IMR-90 (cell line): ENCODE measurements around the gene COL4A2. TPM values are rescaled to one million over a fixed set of nuclear protein-coding genes. Genes with fewer than 3 reads are reported as not detected.

Experiments
- ATAC-seq: fragments of 200-7000 bp; cut with Tn5 transposase; 2 replicates; pipeline ENCODE4 v1.9.1; 2020; ENCODE audit warnings: low read depth, mild to moderate bottlenecking, moderate library complexity
- BruUV-seq: library from RNA; stranded (reverse); fragments of 400-500 nt; replicated peaks from 2 replicates; lab custom pipeline; 2021; lab: Mats Ljungman, UMichigan
- CTCF ChIA-PET: fragments of 300-600 bp; formaldehyde crosslinking; extraction: SDS; loops from one replicate; lab custom pipeline; 2021; ENCODE audit warnings: antibody characterized with exemption; lab: Yijun Ruan, JAX
- POLR2A ChIA-PET: fragments of 300-600 bp; sonication (Branson Sonifier 250); formaldehyde crosslinking; loops from one replicate; lab custom pipeline; 2022; ENCODE audit warnings: antibody characterized with exemption; ENCODE audit not compliant: unreplicated experiment; lab: Charles Lee
- DNase-seq: peaks from one replicate; pipeline ENCODE4 v3.0.0; 2013
- H2AFZ ChIP-seq: replicated peaks from 2 replicates; pipeline ENCODE3; 2013; ENCODE audit warnings: low read length, mild to moderate bottlenecking; ENCODE audit not compliant: poor library complexity
- H2AK5ac ChIP-seq: 2 replicates; pipeline ENCODE4 v1.6.1; 2013; ENCODE audit warnings: low read depth, low read length, inconsistent platforms
- H2AK9ac ChIP-seq: replicated peaks from 2 replicates; pipeline ENCODE3; 2013; ENCODE audit warnings: mild to moderate bottlenecking, low read depth, low read length, moderate library complexity; ENCODE audit not compliant: poor library complexity
- H2BK120ac ChIP-seq: 2 replicates; pipeline ENCODE4 v1.6.1; 2013; ENCODE audit warnings: low read depth, low read length, inconsistent platforms
- H2BK15ac ChIP-seq: 3 replicates; pipeline ENCODE4 v1.6.1; 2013; ENCODE audit warnings: low read depth, low read length, inconsistent platforms
- H2BK20ac ChIP-seq: 2 replicates; pipeline ENCODE4 v1.6.1; 2013; ENCODE audit warnings: low read depth, mild to moderate bottlenecking, inconsistent platforms, low read length, moderate library complexity
- H2BK5ac ChIP-seq: 2 replicates; pipeline ENCODE4 v1.6.1; 2013; ENCODE audit warnings: mild to moderate bottlenecking, low read depth, low read length, inconsistent platforms; ENCODE audit not compliant: poor library complexity, severe bottlenecking
- H3K14ac ChIP-seq: replicated peaks from 2 replicates; pipeline ENCODE4 v1.6.1; 2013; ENCODE audit warnings: low read depth, low read length, inconsistent platforms
- H3K18ac ChIP-seq: 2 replicates; pipeline ENCODE4 v1.6.1; 2013; ENCODE audit warnings: low read depth, low read length, control low read depth
- H3K23ac ChIP-seq: 2 replicates; pipeline ENCODE4 v1.6.1; 2013; ENCODE audit warnings: low read depth, low read length, inconsistent platforms
- H3K27ac ChIP-seq: 2 replicates; pipeline ENCODE4 v1.5.1; 2013; ENCODE audit warnings: mild to moderate bottlenecking, control low read depth, low read length; ENCODE audit not compliant: insufficient read depth
- H3K27me3 ChIP-seq: 2 replicates; pipeline ENCODE4 v1.6.1; 2013; ENCODE audit warnings: low read length; ENCODE audit not compliant: control insufficient read depth, insufficient read depth
- H3K36me3 ChIP-seq: 2 replicates; pipeline ENCODE4 v1.6.1; 2013; ENCODE audit warnings: low read length, mixed read lengths; ENCODE audit not compliant: control insufficient read depth, insufficient read depth
- H3K4ac ChIP-seq: 2 replicates; pipeline ENCODE4 v1.6.1; 2013; ENCODE audit warnings: low read depth, low read length, inconsistent platforms
- H3K4me1 ChIP-seq: 2 replicates; pipeline ENCODE4 v1.6.1; 2013; ENCODE audit warnings: low read length, mixed read lengths; ENCODE audit not compliant: control insufficient read depth, insufficient read depth
- H3K4me2 ChIP-seq: 2 replicates; pipeline ENCODE4 v1.6.1; 2013; ENCODE audit warnings: low read depth, mild to moderate bottlenecking, control low read depth, low read length, moderate library complexity
- H3K4me3 ChIP-seq: 2 replicates; pipeline ENCODE4 v1.5.1; 2013; ENCODE audit warnings: low read depth, mild to moderate bottlenecking, control low read depth, low read length, moderate library complexity; ENCODE audit not compliant: insufficient read depth
- H3K56ac ChIP-seq: 2 replicates; pipeline ENCODE4 v1.6.1; 2013; ENCODE audit warnings: low read length, inconsistent platforms; ENCODE audit not compliant: insufficient read depth; ENCODE audit errors: extremely low read depth
- H3K79me1 ChIP-seq, 2 experiments: 2 replicates each; pipeline ENCODE4 v1.6.1; 2013; ENCODE audit warnings: low read length in 2 of 2, inconsistent platforms in 1 of 2, low read depth in 1 of 2
- H3K9ac ChIP-seq: 2 replicates; pipeline ENCODE4 v1.6.1; 2013; ENCODE audit warnings: low read depth, low read length, control low read depth
- H3K9me1 ChIP-seq: 2 replicates; pipeline ENCODE4 v1.6.1; 2013; ENCODE audit warnings: low read length, inconsistent platforms; ENCODE audit not compliant: insufficient read depth
- H3K9me3 ChIP-seq: 2 replicates; pipeline ENCODE4 v1.6.1; 2013; ENCODE audit warnings: low read length; ENCODE audit not compliant: control insufficient read depth, insufficient read depth
- H4K20me1 ChIP-seq: 2 replicates; pipeline ENCODE4 v1.6.1; 2013; ENCODE audit warnings: low read length, inconsistent platforms; ENCODE audit not compliant: insufficient read depth
- H4K5ac ChIP-seq: 2 replicates; pipeline ENCODE4 v1.6.1; 2013; ENCODE audit warnings: mild to moderate bottlenecking, low read depth, low read length, control low read depth
- H4K8ac ChIP-seq, 2 experiments: 2 replicates each; pipeline ENCODE4 v1.6.1; 2013; ENCODE audit warnings: low read depth in 2 of 2, low read length in 2 of 2, control low read depth in 1 of 2, inconsistent platforms in 1 of 2
- H4K91ac ChIP-seq: 2 replicates; pipeline ENCODE4 v1.6.1; 2013; ENCODE audit warnings: low read depth, low read length, inconsistent platforms; ENCODE audit not compliant: insufficient read depth
- ELK1 ChIP-seq: fragments of 150-350 bp; IDR thresholded peaks from 2 replicates; pipeline ENCODE4 v1.6.1; 2016; ENCODE audit warnings: low read depth, mild to moderate bottlenecking, low read length, moderate library complexity, borderline replicate concordance
- WGBS, 2 experiments: methylation state at CpG; one replicate each; pipeline versions ENCODE4 v1.1.5 to v1.1.7; 2013; ENCODE audit warnings: missing lambda C conversion rate in 2 of 2; ENCODE audit not compliant: insufficient read length in 1 of 2; ENCODE audit errors: extremely low coverage in 2 of 2; 5-methylcytosine and 5-hydroxymethylcytosine counted together
- dilution Hi-C: fragments of 300-500 bp; cut with HindIII; formaldehyde crosslinking; loops from one replicate; pipeline ENCODE4 v1.14.3; 2018; ENCODE audit warnings: low sequenced_read_pairs; ENCODE audit not compliant: unreplicated experiment
- in situ Hi-C: fragments of 300-500 bp; cut with MboI; formaldehyde crosslinking; loops from 3 replicates; pipeline ENCODE4 v1.14.3; 2019; ENCODE audit warnings: low sequenced_read_pairs, inconsistent platforms, mixed read lengths
- intact Hi-C: fragments of 100-400 bp; cut with micrococcal nuclease; formaldehyde crosslinking; loops from 2 replicates; pipeline ENCODE4 v1.10.0; 2022
- polyA plus RNA-seq, 3 experiments: library from polyadenylated mRNA; depleted of rRNA; stranded (reverse); fragments of >200 nt; gene quantifications; 2 replicates each; pipeline ENCODE4 v1.2.3, GENCODE V29; 2012; ENCODE audit warnings: low replicate concordance in 1 of 3
- total RNA-seq: library from RNA; depleted of rRNA; stranded (reverse); fragments of >200 nt; gene quantifications from 2 replicates; pipeline ENCODE4 v1.2.3, GENCODE V29; 2012

COL4A2 gene
- total and polyA plus RNA-seq, 2 of the 4 experiments (the other 2 are of a cell fraction): 90.7 to 457 TPM

DNA sequence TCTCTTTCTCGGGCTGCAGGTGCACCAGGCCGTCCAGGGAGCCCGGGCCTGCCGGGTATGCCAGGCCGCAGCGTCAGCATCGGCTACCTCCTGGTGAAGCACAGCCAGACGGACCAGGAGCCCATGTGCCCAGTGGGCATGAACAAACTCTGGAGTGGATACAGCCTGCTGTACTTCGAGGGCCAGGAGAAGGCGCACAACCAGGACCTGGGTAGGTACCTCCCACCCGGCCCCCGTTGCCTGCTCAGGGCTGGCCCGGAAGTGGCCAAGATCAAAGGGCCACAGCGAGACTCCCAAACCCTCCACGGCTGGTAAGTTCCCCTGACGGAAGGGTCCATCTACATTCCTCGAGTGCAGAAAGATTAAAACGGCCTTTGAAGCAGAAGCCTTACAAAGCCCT is 199.3 kb downstream of the COL4A2 start:
- no peak overlapping the region for H2AK5ac ChIP-seq
- peaks cover 85% of the 10 kb centered on the region for H3K36me3 ChIP-seq
- no peak overlapping the region for H2AFZ ChIP-seq
- H4K5ac ChIP-seq: no peak overlapping the region
- no peak for TF ChIP-seq ELK1
- H4K8ac ChIP-seq: no peak overlapping the region
- H2AK9ac ChIP-seq: no peak overlapping the region
- DNase-seq (no peak), ATAC-seq (no peak)
- BruUV-seq: no TSS peak
- H3K18ac ChIP-seq: no peak overlapping the region
- WGBS, 2 experiments: 87% methylated on average over 13 of the region's 18 CpGs; no CpG with 5 or more reads in 1 of the 2 experiments
- H3K27me3 ChIP-seq: no peaks in the 10 kb centered on the region
- peaks cover 11% of the 10 kb centered on the region; the same call in 1 of the 2 replicates for H3K9me1 ChIP-seq
- no peak overlapping the region for H4K91ac ChIP-seq
- no peak overlapping the region for H2BK20ac ChIP-seq
- H3K79me1 ChIP-seq: peaks cover 15 to 30% of the 10 kb centered on the region in 2 experiments; a peak in 3 of 4 replicates
- no peak overlapping the region for H3K23ac ChIP-seq
- H3K4me3 ChIP-seq: no peak overlapping the region
- no peak overlapping the region for H3K27ac ChIP-seq
- H3K56ac ChIP-seq: no peak overlapping the region
- peaks cover 9% of the 10 kb centered on the region for H4K20me1 ChIP-seq
- H3K14ac ChIP-seq: no peak overlapping the region
- H2BK5ac ChIP-seq: no peak overlapping the region
- H3K9ac ChIP-seq: no peak overlapping the region
- dilution Hi-C loops: no loop called here
- ChIA-PET CTCF (no interaction called here), POLR2A (no interaction called here)
- no peak overlapping the region for H3K4ac ChIP-seq
- intact Hi-C loops: no loop called here
- H3K9me3 ChIP-seq: no peaks in the 10 kb centered on the region
- no peak overlapping the region for H2BK120ac ChIP-seq
- in situ Hi-C loops: no loop called here
- no peak overlapping the region for H2BK15ac ChIP-seq
- peaks cover 20% of the 10 kb centered on the region for H3K4me1 ChIP-seq
- H3K4me2 ChIP-seq: no peak overlapping the region
